Measurements from ENCODE around the gene SMCO2. TPM values are rescaled to one million over a fixed set of nuclear protein-coding genes. Genes with fewer than 3 reads are reported as not detected.

The SMCO2 gene
- total RNA-seq, 1 experiment from 2014 or later, result 0.20 TPM

GRCh38 chr12:27508736-27509431 lies 62.3 kb downstream of the SMCO2 start:
- no peak overlapping the region for H2BK5ac ChIP-seq (ENCODE audit: insufficient read length, low read length)
- no CpG with 5 or more reads among the region's 5 CpGs for WGBS (ENCODE audit: extremely low coverage, insufficient read length, low lambda C conversion rate)
- H3K9me3 ChIP-seq (ENCODE audit: control insufficient read depth, low read depth, low read length), result no peaks in the 10 kb centered on the region
- H3K79me2 ChIP-seq (ENCODE audit: insufficient read depth, low read length), result no peaks in the 10 kb centered on the region
- H2BK15ac ChIP-seq (ENCODE audit: low read depth, low read length), result no peak overlapping the region
- no peak for DNase-seq
- no peak overlapping the region for H3K9ac ChIP-seq (ENCODE audit: extremely low read depth, insufficient read length, low read length)
- H4K8ac ChIP-seq (replicated peaks; ENCODE audit: insufficient read length, low read depth, low read length), result no peak overlapping the region
- no peak for TF ChIP-seq CTCF (conservative IDR thresholded peaks at IDR 0.05)
- no peak overlapping the region for H3K18ac ChIP-seq (ENCODE audit: insufficient read length, low read depth, low read length)
- Mint-ChIP-seq H3K9me3 (no peaks in the 10 kb centered on the region), H3K4me1 (peaks cover 0 to 4% of the 10 kb centered on the region in 2 experiments; a peak in 3 of 4 replicates), H3K27ac (no peak overlapping the region), H3K36me3 (ENCODE audit: insufficient read depth in 1 of 3, low read depth in 3 of 3) (no peaks in the 10 kb centered on the region), H3K4me3 (no peak overlapping the region), H3K27me3 (ENCODE audit: low read depth) (no peaks in the 10 kb centered on the region; the same call in 1 of the 2 replicates)
- no peak overlapping the region for H2BK120ac ChIP-seq (ENCODE audit: low read depth, low read length, poor library complexity, severe bottlenecking)
- no peak overlapping the region for H4K91ac ChIP-seq (ENCODE audit: insufficient read length, low read depth, low read length)
- H3T11ph ChIP-seq (ENCODE audit: low read length), result no peak overlapping the region
- no peak overlapping the region for H4K5ac ChIP-seq (ENCODE audit: insufficient read length, low read depth, low read length)
- no peak overlapping the region for H2BK12ac ChIP-seq (ENCODE audit: insufficient read length, low read depth, low read length)
- no peak overlapping the region for H3K4ac ChIP-seq (ENCODE audit: low read depth, low read length)
- no peak overlapping the region for H3K27ac ChIP-seq (ENCODE audit: insufficient read length, low read depth, low read length)
- H3K4me2 ChIP-seq (ENCODE audit: insufficient read depth, insufficient read length, low read length), result no peak overlapping the region
- H3K4me1 ChIP-seq (ENCODE audit: insufficient read depth, low read length), result no peaks in the 10 kb centered on the region
- no peak overlapping the region for H3K14ac ChIP-seq (ENCODE audit: insufficient read depth, low read length)
- H3K23me2 ChIP-seq (ENCODE audit: insufficient read length, low read depth, low read length, poor library complexity, severe bottlenecking), result no peaks in the 10 kb centered on the region
- H3K56ac ChIP-seq (ENCODE audit: insufficient read length, low read depth, low read length), result no peak overlapping the region
- H2AFZ ChIP-seq (ENCODE audit: low read length), result no peak overlapping the region
- no peaks in the 10 kb centered on the region for H3K79me1 ChIP-seq (ENCODE audit: insufficient read depth, low read depth, low read length, poor library complexity, severe bottlenecking)
- H3K27me3 ChIP-seq (ENCODE audit: insufficient read depth, low read length), result no peaks in the 10 kb centered on the region
- H3K23ac ChIP-seq (ENCODE audit: insufficient read length, low read depth, low read length), result no peak overlapping the region
- H2AK5ac ChIP-seq (ENCODE audit: insufficient read length, low read length), result no peak overlapping the region
- no peak overlapping the region for H2BK20ac ChIP-seq (ENCODE audit: low read depth, low read length, poor library complexity, severe bottlenecking)
- H4K20me1 ChIP-seq (ENCODE audit: control insufficient read depth, insufficient read depth, insufficient read length), result no peaks in the 10 kb centered on the region
